Stimulated activated CD4-positive, alpha-beta T cell treated with anti-CD3 and anti-CD28 coated beads, Interleukin-15, amount 100 ng/mL, for 1 hour (primary cell): Measurements from ENCODE around the gene AURKAIP1.
"Not testable (repeated sequence)": the region's sequence is repeated elsewhere in the genome, so short reads cannot be mapped to it uniquely, and the experiment has no call there.

Experiments used
- DNase-seq, 2 donors: peaks; one replicate each; pipeline ENCODE4 v3.0.0-alpha.2; 2020; ENCODE audit warnings: low read depth in 1 of 2, low spot score in 1 of 2

The AURKAIP1 gene

DNA sequence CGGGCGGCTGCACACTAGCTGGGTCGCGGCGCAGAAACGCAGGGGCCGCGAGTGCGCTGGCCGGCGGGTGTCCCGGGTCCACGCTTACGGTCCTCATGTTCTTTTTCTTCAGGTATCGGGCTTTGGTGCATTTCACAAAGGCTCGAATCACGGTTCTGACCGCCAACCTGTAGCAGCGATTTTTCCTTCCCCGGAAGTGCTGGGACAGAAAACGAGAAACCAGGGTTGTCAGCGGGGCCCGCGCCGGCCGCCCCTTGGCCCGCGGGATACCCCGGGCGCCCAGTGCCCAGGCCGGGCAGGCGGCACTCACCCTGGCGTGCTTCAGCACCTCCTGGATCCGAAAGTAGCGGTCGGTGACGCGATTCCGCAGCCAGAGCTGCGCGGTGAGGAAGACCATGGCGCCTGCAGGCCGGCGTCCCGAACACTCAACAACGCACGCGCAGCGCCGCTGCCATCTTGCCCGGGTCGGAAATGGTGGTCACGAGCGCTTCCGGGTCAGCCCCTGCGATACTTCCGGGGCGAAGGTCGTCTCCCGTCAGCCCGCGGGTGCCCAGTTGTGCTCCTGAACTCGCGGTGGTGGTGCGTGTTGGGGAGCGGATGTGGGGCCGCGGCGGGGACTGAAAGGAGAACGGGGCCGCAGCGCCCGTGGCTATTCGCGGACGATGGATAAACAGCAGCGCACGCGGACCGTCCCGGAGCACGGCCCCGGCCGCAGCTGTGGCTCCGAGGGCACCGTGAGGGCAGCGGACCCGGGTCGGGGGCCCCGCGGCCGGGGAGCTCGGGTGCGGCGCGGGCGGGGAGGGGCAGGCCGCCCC is 32.0 kb upstream of the AURKAIP1 start, which contains the start of gene MRPL20:
Gene MRPL20 (minus strand): TSS at position 473 of the 815 bp plus-strand sequence. CDS start 76 bp downstream, at position 397.
- DNase-seq = peak; percentile 86 to 93

DNA sequence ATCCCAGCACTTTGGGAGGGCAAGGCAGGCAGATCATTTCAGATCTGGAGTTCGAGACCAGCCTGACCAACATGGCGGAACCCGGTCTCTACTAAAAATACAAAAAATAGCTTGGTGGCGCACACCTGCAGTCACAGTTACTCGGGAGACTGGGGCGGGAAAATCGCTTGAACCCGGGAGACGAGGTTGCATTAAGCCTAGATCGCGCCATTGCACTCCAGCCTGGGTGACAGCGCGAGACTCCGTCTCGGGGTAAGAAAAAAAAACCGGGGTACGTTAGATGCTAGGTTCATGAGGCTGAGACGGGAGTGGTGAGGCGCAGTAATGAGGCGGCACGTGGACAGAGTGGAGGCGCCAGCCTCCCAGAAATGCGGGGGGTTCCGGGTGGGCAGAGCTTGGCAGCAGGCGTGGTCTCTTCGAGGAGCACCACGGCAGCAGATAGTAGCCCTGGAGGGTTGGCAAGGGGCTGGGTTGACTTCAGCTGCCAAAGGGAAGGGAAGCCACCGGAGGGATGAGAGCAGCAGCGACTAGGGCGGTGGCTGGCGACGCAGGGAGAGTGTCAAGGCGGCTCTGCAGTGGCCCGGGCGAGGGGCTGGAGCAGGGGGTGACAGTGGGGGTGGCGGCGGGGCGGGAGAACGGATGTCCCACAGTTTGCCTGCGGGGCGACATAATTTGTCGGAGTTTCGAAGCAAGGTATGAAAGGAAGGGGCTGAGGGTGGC is 31.3 kb upstream of the AURKAIP1 start:
- DNase-seq = no peak

GRCh38 chr1:1403653-1404052 is 28.6 kb upstream of the AURKAIP1 start:
- no peak for DNase-seq

DNA sequence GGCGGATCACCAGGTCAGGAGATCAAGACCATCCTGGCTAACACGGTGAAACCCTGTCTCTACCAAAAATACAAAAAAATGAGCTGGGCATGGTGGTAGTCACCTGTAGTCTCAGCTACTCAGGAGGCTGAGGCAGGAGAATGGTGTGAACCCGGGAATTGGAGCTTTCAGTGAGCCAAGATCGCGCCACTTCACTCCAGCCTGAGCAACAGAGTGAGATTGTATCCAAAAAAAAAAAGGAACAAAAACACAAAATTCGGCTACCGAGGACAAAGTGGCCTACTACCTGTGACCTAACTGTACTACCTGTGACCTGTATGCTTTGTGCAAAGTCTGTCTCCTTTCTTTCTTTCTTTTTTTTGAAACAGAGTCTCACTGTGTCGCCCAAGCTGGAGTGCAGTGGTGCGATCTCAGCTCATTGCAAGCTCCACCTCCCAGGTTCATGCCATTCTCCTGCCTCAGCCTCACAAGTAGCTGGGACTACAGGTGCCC is 27.9 kb upstream of the AURKAIP1 start:
- not testable (repeated sequence) for DNase-seq

- no peak for DNase-seq
Observed at GRCh38 chr1:1402072-1402900, 27.3 kb upstream of the AURKAIP1 start.

DNA sequence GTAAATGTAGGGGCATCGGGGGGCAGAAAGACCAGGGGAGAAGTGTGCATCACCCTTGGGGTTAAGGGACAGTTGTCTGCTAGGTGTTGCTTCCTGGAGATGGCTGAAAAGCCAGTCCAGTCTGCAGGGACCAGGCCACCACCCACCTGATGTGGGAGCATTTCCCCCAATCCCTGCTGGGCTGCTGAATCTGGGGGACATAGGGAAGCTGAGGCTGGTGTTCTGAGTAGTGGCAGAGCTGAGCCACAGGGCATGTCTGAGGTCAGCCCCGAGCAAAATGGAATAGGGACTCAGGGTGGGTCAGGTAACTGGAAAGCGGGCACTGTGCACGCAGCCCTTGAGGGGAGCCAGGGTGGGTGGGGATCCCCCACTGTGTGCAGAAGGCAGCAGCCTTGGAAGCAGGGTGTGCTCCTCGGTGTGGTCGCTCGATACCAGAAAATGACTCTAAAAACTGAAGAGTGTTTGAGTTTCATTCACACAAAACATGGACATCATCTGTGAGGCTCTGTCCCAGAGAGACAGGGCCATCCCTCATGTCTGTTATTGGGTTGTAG is 26.5 kb upstream of the AURKAIP1 start:
- no peak for DNase-seq

GRCh38 chr1:1400576-1401456 is 25.8 kb upstream of the AURKAIP1 start:
- DNase-seq = no peak

- no peak for DNase-seq
Observed at GRCh38 chr1:1399872-1400575, 25.0 kb upstream of the AURKAIP1 start.

DNA sequence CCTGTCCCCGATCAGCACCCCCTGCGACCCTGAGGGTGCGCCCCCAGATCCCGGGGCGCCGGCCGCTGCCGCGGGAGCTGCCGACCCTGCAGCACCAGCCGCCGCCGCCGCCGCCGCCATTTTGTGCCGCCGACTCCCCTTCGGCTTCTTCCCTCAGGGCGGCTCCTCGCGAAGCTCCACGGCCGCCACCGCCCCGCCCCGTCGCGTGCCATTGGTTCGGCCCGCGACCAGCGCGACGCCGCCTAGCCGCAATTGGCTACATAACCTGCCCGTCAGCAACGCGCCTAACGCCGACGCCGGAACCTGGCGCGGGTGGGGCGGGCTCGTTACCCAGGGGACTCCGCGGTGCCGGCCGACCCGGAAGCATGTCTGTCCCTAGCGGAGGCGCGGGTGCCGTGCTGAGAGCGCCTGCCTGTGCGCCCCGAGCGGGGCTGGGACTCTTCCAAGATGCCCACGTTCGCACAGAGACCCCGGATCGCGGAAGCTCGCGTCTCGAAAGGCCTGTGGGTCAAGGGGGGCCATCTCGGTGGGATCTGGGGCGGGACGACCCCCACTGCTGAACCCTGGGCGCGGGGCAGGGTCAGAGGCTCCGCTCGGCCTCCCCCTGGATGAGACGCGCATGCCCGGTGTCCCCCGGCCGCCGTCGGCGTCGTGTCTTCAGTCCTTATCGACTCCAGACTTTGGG is 24.3 kb upstream of the AURKAIP1 start, which contains the start of gene CCNL2:
Gene CCNL2 (minus strand): TSS at position 149 of the 685 bp plus-strand sequence. CDS start 29 bp downstream, at position 120.
- peak; percentile 99 for DNase-seq

- no peak for DNase-seq
Observed at GRCh38 chr1:1398677-1399186, 23.7 kb upstream of the AURKAIP1 start.

DNA sequence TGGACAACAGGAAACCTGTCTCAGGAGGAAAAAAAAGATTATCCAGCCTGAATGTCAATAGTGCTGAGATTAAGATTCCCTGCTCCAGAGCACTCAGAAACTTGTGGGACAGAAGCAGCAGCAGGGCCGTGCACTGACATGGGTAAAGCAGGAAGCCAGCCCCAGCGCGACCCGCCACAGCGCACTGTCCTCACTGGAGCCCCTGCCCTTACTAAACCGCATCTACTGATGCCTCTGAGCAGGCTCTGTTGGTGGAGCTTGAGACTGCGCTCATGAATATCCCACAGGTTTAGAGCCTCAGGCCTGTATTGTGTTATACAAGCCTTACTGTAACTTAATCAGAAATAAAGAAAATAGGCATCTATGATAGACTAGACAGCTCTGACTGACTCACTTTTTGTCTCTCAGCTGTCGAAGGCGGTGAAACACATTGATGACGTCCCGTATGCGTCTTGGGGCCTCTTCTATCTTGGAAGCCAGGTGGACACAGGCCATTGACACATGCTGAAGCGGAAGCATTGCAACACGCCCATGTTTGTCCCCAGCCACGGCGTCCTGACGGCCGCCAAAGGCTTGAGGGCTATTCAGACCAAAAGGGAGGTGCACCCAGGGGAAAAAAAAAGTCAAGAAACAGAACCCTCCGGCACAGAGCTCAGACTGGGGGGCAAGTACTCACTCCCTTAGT is 23.0 kb upstream of the AURKAIP1 start:
- DNase-seq = no peak

- no peak for DNase-seq
Observed at GRCh38 chr1:1395166-1395565, 20.2 kb upstream of the AURKAIP1 start.

GRCh38 chr1:1394116-1394515 is 19.1 kb upstream of the AURKAIP1 start:
- DNase-seq = no peak

- DNase-seq = no peak
Observed at GRCh38 chr1:1393428-1393827, 18.4 kb upstream of the AURKAIP1 start.

GRCh38 chr1:1393014-1393413 is 18.0 kb upstream of the AURKAIP1 start:
- no peak for DNase-seq

GRCh38 chr1:1391225-1391624 is 16.2 kb upstream of the AURKAIP1 start:
- DNase-seq = no peak

- DNase-seq = no peak
Observed at GRCh38 chr1:1390675-1391074, 15.7 kb upstream of the AURKAIP1 start.

DNA sequence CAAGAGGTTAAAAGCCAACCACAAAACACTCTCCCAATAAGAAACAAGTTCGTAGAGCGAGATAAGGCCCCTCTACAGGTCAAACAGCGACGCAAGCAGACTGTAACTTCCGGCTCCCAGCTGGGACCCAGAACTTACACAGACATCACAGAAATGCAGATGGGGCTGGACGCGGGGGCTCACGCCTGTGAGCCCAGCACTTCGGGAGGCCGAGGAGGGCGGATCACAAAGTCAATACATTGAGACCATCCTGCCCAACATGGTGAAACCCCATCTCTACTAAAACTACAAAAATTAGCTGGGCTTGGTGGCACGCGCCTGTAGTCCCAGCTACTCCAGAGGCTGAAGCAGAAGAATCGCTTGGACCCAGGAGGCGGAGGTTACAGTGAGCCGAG is 13.1 kb upstream of the AURKAIP1 start:
- DNase-seq = no peak
